GM19438 (cell line): Measurements from ENCODE around the gene PDGFRB.

ENCODE experiments used
- ATAC-seq: cut with Tn5 transposase; IDR thresholded peaks from one replicate; pipeline ENCODE4 v1.9.1; 2021; ENCODE audit warnings: low read depth; ENCODE audit not compliant: unreplicated experiment

The PDGFRB gene

GRCh38 chr5:150070821-150071220 lies 84.8 kb downstream of the PDGFRB start:
- ATAC-seq: no peak

- no peak for ATAC-seq
Observed at GRCh38 chr5:150069672-150070627, 85.7 kb downstream of the PDGFRB start.

- ATAC-seq: no peak
Observed at GRCh38 chr5:150068961-150069645, 86.5 kb downstream of the PDGFRB start.

- ATAC-seq: no peak
Observed at GRCh38 chr5:150068472-150068871, 87.2 kb downstream of the PDGFRB start.

- no peak for ATAC-seq
Observed at GRCh38 chr5:150068071-150068470, 87.6 kb downstream of the PDGFRB start.

GRCh38 chr5:150067405-150067960 lies 88.2 kb downstream of the PDGFRB start:
- no peak for ATAC-seq

GRCh38 chr5:150066901-150067396 lies 88.7 kb downstream of the PDGFRB start:
- ATAC-seq: no peak

- no peak for ATAC-seq
Observed at GRCh38 chr5:150066436-150066835, 89.2 kb downstream of the PDGFRB start.

GRCh38 chr5:150065886-150066285 lies 89.8 kb downstream of the PDGFRB start:
- no peak for ATAC-seq

GRCh38 chr5:150065346-150065745 lies 90.3 kb downstream of the PDGFRB start:
- no peak for ATAC-seq

GRCh38 chr5:150064681-150065220 lies 90.9 kb downstream of the PDGFRB start:
- no peak for ATAC-seq
